UCSD-AML1 (cell line): ENCODE data around the gene RASD1.
"Not testable (repeated sequence)": the region's sequence is repeated elsewhere in the genome, so short reads cannot be mapped to it uniquely, and the experiment has no call there.

Experiments
- DNase-seq: peaks from one replicate; lab custom pipeline; 2025; ENCODE audit not compliant: unreplicated experiment; lab: John Stamatoyannopoulos, UW

RASD1 gene

DNA sequence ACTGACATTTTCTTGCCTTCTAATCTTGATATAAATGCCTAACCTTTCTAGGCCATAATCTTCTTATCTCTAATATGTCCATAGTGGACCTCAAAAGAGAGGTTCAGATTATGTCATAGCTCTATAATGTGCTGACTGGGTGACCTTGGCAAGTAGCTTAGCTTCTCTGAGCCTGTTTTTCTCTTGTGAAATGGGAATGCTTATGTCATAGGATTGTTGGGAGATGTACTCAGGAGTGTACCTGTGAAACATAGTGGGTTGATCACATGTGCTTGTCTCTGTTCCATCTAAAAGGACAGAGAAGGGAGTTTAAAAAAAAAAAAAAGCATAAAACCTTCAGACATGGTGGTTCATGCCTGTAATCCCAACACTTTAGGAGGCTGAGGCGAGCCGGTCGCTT is 17.0 kb downstream of the RASD1 start:
- DNase-seq = no peak

DNA sequence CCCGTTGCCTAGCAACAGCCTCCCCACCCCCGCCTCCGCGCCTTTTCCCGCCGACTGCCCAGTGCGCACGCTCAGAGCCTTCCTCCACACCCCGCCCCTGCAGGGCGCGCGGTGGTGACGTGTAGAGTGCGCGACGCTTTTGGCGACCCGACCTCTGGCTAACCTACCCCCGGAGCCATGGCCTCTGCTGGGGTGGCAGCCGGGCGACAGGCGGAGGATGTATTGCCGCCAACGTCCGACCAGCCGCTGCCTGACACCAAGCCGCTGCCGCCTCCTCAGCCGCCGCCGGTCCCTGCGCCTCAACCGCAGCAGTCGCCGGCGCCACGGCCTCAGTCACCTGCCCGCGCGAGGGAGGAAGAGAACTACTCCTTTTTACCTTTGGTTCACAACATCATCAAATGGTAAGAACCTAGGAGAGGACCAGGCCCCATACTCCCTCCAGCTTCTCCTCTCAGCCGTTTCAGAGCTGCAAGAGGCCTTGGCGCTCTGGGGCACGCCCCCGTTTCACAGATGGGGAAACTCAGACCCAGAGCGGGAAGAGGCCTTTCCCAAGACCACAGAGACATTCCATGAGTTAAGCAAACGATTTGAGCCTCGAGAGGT is 19.2 kb downstream of the RASD1 start, which contains the start of gene MED9:
Gene MED9 (plus strand): TSS at position 136 of the 603 bp plus-strand sequence. CDS start 42 bp downstream, at position 178.
- DNase-seq = peak; percentile 91

DNA sequence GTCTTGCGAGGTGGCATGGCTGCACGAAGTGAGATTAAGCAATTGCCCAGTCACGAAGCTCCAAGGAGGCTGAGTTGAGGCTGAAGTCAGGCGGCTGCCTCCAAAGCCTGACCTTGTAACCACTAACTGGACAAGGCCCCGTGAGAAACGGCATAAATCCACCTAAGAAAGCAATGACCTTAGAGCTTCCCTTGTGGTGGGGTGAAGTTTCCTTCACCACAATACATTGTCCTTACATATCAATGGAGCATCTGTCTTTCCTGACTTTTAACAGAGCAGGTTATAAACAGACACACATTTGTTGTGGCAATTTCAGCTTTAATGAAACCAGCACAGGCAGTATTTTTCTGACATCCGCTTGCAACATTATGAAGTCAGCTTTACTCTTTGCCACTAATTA is 21.9 kb downstream of the RASD1 start:
- no peak for DNase-seq

DNA sequence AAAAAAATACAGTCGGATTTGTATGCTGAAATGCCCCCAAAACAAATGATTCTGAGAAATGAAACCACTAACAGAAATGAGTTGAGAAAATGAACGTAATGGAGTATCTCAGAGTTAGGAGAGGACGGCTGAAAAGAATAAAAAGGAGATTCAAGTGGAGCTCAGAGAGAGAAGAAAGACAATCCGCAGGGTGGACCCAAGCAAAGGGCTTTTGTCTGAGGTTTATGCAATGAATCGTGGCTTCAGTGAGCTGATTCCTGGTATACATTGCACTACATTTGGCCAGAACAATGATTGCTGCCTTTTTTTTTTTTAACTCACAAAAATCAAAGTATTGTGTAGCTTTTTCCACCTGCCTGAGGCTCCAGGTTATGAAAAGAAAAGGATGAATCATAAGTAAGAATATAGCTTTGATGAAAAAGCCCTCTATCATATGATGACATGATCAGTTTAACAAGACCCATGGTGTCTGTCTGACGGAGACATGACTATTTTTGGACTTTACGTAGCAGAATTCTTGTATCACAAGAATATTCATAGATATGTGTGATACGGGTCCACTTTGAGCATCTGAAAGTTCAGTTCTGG is 23.8 kb downstream of the RASD1 start:
- DNase-seq = no peak

DNA sequence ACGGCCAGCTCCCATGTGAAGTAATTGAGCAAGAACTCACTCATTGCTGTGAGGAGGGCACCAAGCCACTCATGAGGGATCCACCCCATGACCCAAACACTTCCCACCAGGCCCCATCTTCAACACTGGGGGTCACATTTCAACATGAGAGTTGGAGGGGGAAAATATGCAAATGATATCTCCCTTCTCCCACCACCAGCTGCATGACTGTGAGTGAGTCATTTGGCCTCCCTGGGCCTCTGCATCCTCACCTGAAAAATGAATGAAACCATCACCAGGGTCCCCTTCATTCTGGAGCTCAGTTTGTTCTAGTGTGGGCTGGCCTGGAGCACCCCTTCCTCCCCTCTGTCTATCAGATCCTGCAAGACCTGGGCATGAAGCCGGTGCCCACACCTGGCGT is 26.2 kb downstream of the RASD1 start:
- DNase-seq = no peak

DNA sequence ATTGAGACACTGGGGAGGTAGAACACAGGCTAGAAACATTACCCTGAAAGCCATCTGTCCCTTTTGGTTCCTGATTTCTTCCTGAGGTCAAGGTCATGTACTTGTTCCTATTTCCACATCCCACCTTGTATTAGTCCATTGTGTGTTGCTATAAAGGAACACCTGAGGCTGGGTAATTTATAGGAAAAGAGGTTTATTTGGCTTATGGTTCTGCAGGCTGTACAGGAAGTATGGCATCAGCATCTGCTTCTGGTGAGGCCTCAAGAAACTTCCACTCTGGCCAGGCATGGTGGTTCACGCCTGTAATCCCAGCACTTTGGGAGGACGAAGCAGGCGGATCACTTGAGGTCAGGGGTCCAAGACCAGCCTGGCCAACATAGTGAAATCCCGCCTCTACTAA is 26.8 kb downstream of the RASD1 start:
- DNase-seq = no peak

DNA sequence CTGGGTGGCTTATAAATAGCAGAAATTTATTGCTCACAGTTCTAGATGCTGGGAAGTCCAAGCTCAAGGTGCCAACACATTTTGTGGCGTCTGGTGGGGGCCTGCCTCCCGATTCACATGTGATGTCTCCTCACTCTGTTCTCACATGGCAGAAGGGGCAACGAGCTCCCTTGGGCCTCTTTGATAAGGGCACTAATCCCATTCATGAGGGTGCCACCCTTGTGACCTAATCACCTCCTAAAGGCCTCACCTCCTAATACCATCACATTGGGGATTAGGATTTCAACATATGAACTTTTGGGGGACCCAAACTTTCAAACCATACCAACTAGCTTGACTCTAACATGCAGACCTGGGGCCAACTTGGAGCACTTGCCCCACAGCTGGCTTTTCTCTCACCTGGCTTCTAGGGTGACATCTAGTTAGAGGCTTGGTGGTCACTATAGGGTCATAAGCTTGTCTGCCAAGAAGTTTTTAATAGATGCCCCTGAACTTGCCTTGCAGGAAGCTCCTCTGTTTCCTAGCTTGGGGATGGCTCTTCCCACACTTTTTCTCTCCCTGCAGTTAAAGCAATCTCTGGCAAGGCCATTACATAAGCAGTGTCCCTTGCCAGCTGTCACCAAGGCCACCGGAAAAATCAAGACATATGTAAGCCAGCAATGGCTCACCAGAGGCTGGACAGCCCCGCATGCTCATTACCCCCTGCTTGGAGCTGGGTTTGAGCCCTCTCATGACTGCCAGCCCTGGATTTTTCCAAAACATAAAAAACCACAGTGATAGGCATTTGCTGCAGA is 27.8 kb downstream of the RASD1 start:
- DNase-seq = no peak

DNA sequence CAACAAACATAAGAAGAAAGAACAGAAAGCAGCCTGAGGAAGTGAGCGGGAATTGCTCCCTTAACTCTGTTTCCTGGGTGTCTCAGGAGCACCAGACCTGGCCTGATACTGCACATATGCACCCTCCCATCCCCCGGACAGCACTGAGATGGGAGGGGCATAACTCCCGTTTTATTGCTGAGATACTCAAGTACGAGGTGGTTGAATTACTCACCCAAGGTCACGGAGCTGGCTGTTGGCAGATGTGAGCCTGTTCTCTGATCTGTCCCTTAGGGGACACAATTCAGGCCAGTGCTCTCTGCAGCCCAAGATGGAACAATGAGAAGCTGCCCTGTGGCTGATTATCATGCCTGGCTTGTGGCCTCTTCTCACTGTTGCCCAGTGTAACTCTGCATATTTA is 28.5 kb downstream of the RASD1 start:
- no peak for DNase-seq

DNA sequence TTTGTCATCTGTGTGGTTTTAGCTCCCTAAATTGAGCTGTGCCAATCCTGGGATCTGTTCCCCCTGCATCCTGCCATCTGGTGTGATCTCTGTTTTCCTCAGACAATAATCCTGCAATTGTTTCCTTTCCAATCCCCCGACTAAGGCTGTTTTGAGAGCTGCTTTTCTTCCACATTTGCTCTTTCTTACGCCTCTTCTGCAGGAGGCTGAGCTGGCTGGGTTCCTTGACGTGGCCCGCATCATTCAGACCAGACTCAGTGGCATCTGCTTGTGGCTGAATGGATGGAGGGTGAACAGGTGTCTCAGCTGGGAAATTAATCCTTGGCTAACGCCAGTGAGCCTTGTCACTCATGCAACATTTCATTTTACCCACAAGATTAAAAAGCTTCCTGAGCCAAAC is 29.2 kb downstream of the RASD1 start:
- no peak for DNase-seq

DNA sequence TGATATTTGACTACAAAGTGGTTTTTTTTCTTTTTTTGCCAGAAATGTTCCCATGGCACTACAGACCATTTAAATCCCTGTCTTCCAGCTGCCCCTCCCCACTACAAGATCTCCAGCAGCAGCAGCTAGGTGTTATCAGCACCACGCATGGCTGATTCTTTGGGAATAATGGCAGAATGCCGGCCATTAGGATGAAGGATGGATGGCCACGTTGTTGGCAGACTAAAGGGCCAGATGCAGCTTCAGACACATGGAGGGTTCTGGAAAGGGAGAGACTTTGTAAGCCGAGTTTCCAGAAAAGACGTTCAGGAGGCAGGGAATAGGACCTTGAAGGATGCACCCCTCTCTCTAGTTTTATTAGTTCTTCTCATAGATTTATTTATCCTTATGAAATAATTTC is 29.7 kb downstream of the RASD1 start:
- DNase-seq = no peak

DNA sequence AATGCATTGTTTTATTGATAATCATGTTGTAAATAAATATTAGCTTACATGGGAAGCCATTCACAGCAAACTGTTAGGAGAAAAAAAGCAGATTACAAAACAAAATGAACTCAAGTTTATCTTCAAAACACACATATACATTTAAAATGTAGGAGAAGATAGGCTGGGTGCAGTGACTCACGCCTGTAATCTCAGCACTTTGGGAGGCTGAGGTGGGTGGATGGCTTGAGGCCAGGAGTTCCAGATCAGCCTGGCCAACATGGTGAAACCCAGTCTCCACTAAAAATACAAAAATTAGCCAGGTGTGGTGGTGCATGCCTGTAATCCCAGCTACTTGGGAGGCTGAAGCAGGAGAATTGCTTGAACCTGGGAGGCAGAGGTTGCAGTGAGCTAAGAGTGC is 30.3 kb downstream of the RASD1 start:
- not testable (repeated sequence) for DNase-seq

DNA sequence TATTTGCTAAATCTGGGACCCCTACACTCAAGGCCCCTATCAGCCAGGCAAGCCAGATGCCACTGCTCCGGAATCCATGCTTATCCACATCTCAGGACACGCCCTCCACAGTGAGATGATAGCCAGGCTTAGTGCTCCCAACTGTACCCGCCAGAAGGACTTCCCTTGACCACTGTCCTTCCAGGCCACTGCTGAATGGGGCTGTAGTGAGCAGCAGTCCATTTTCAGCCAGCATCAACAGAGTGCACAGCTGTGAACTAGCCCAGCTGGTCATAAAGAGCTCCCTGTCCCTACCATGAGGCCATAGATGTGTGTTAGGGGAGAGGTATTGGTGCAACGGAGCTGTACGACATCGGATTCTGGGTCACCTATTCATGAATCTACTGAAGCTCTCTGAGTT is 32.4 kb downstream of the RASD1 start:
- DNase-seq = no peak

DNA sequence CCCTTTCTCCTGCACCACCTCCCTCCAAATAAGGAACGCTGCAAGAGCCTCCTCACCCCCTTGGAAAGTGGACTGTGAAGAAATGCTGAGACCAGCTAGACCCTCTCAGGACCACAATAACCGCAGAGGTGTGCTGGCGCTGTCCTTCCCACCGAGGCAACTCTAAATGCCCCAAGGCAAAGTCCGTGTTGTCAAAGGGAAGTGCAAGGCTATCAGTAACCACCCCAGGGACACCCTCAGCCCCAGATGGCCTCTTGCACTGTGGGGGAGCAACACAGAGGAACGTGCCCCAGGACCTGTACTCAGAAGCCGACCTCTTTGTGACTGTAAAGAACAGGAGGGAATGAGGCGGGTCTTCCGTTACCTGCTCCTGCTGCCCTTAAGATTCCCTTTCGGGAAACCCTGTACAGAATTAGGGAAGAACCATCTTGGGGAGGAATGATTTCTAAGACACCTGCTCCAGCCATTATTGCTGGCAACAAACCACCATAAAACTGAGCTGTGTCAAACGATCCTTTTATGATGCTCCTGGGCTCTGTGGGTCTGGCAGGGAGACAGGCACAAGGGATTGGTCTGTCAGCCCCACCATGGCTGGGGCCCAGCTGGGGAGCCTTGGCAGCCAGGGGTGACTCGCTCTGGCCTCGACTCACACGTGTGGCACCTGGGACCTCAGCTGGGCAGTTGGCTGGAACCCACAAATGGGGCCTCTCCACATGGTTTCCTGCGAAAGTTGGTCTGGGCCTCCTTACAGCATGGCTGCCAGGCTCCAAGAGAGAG is 34.0 kb downstream of the RASD1 start:
- DNase-seq = no peak

DNA sequence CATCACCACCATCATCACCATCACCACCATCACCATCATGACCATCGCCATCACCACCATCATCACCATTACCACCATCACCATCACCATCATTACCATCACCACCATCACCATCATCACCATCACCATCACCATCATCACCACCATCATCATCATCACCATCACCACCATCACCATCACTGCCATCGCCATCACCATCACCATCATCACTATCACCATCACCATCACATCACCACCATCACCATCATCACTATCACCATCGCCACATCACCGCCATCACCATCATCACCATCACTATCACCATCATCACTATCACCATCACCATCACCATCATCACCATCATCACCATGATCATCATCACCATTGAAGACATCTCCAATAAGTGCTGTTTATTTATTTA is 36.2 kb downstream of the RASD1 start:
- DNase-seq = no peak

DNA sequence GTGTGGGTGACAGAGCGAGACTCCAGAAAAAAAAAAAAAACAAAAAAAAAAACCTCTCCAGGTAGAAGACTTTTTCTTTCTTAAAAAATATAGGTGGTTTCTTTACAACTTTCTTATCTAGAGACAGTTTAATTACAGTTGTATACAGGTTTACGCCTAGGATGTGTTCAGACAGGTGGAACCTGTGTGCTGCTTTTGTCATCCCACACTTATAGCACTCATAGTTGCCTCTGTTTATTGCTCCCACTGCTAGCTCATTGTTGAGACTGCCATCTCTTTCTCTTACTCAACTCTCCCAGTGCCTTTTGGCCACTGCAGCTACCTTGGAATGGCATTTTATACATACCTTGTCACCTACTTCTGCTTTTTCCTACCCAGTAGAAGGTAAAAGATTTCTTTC is 38.5 kb downstream of the RASD1 start:
- no peak for DNase-seq

DNA sequence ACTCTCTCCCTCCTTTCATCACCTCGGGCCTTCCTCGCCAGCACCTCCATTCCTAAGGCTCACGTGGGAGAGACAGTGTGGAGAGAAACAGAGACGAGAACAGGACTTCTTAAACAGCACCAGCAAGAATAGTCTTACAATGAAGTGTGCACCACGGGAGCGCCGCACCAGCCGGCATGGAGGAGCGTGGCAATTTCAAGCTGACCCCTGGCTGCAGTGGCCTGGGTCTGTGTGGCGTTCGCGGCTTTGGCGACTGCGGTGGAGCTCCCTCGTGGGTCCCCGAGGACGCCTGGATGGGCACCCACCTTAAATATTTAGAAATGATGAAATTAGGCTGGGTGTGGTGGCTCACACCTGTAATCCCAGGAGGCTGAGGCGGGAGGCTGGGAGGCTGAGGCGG is 39.9 kb downstream of the RASD1 start:
- DNase-seq = no peak

DNA sequence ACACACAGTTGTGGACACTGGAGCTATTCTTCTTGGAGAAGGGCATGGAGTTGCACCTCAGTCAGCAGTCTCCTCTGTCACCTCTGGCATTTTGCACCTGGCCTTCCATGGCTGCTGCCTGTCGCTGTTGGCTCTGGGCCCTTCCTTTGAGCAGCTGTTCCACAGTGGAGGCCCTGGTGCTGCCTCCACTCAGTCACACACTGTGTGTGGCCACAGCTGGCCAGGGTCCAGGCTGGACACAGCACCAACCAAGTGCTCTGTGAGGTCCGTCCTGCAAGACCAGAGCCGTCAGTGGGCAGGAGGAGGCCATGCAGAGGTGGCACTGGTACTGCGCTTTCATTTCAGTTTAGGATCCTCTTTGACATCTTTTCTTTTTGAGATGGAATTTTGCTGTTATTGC is 41.0 kb downstream of the RASD1 start:
- no peak for DNase-seq

DNA sequence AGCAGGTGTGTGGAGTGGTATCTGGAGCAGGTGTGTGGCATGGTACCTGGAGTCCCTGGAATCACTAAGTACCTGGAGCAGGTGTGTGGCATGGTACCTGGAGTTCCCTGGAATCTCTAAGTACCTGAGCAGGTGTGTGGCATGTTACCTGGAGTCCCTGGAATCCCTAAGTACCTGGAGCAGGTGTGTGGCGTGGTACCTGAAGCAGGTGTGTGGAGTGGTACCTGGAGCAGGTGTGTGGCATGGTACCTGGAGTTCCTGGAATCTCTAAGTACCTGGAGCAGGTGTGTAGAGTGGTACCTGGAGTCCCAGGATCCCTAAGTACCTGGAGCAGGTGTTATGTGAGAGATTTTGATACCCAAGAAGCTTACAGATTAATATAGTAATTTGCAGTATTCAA is 41.5 kb downstream of the RASD1 start:
- not testable (repeated sequence) for DNase-seq

DNA sequence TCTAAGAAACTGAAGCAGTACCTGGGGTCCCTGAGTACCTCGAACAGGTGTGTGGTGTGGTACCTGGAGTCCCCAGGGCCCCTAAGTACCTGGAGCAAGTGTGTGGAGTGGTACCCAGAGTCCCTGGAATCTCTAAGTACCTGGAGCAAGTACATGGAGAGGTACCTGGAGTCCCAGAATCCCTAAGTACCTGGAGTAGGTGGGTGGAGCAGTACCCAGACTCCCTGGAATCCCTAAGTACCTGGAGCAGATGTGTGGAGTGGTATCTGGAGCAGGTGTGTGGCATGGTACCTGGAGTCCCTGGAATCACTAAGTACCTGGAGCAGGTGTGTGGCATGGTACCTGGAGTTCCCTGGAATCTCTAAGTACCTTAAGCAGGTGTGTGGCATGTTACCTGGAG is 41.9 kb downstream of the RASD1 start:
- DNase-seq = no peak

DNA sequence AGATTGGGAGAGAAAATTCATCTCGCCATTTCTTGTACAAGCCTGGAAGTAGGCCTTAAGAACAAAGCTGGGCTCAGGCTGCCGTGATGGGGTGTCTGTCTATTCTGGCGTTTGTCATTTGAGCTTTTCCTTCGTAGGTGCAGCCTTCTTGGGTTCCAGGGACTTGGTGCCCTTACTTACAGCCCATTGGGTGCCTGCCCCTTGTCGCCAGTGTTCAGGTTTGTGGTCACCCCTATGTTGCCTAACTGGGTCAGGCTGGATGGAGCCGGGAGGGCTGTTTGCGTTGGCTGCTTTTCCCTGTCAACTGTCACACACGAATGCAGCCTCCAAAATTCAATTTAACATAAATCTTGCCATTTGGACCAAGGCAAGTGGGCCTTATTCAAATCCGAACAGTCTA is 43.1 kb downstream of the RASD1 start:
- no peak for DNase-seq

DNA sequence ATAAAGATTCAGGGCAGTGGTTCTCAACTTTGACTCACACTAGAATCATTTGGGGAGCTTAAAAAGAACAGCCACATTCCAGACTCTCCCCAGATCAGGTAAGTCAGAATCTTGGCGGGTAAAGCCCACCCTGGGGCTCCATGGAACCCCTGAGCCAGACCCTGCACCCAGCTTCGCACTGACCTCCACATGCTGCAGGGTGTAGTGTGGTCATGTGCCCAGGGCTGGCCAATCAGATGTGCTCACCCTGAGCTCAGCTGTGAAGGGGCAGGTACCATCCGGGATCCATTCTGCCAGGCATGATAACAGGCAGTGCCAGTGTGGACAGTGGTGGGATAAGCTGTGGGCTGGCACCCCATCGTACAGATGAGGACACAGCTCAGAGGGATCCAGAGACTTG is 47.5 kb downstream of the RASD1 start:
- DNase-seq = no peak

DNA sequence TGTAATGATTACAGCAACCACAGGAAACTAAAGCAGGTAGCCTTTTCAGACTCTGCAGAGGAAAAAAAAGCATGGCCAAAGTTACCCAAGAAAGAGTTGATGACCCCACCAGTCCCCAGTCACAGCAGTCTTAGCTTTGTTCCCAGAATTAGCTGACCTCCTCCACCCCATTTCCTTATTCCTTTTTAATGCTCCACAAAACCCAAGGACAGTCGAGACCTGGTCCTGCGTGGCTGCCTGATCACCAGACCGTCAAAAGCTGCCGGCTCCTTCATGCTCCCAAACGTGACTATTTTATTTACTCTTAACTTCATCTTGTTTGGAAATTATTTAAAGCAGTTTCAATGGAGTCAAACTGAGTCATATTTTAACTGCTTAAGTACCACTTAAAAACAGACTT is 48.1 kb downstream of the RASD1 start:
- DNase-seq = no peak
